GM12878 (cell line): ENCODE results near the gene ANKRD13A. TPM values are rescaled to one million over a fixed set of nuclear protein-coding genes. Genes with fewer than 3 reads are reported as not detected.
A peak's percentile ranks its signal among the peaks of the same experiment; 100 is the strongest.

ENCODE experiments used
- CBFB ChIP-seq: IDR thresholded peaks from 2 replicates; pipeline ENCODE4 v1.6.1; 2016; ENCODE audit warnings: antibody characterized with exemption, low read depth
- GABPA ChIP-seq: IDR thresholded peaks from 2 replicates; pipeline ENCODE4 v1.6.1; 2014; ENCODE audit warnings: antibody characterized with exemption, low read depth, mild to moderate bottlenecking, inconsistent platforms
- HCFC1 ChIP-seq: fragments of 150-350 bp; IDR thresholded peaks from 2 replicates; pipeline ENCODE4 v1.6.1; 2014; ENCODE audit warnings: low read length
- IKZF2 ChIP-seq, 2 experiments: fragments of 450-650 bp; IDR thresholded peaks; 2 replicates each; pipeline ENCODE4 v1.6.1; 2017; ENCODE audit warnings: mild to moderate bottlenecking in 2 of 2, moderate library complexity in 2 of 2
- MAX ChIP-seq: IDR thresholded peaks from 2 replicates; pipeline ENCODE4 v1.6.1; 2012; ENCODE audit warnings: low read depth, low read length, improper control_type of control experiment
- NBN ChIP-seq: fragments of 450-650 bp; IDR thresholded peaks from 2 replicates; pipeline ENCODE4 v1.6.1; 2016
- NR2F1 ChIP-seq: fragments of 450-650 bp; conservative IDR thresholded peaks from 2 replicates; pipeline ENCODE4 v1.6.1; 2017; ENCODE audit warnings: mild to moderate bottlenecking
- PAX8 ChIP-seq: fragments of 450-650 bp; IDR thresholded peaks from 2 replicates; pipeline ENCODE4 v1.6.1; 2017; ENCODE audit warnings: mild to moderate bottlenecking, moderate library complexity
- RAD21 ChIP-seq: IDR thresholded peaks from 2 replicates; pipeline ENCODE4 v1.6.1; 2011; ENCODE audit warnings: mild to moderate bottlenecking, low read depth, low read length, moderate library complexity; ENCODE audit not compliant: insufficient read depth
- RB1 ChIP-seq: fragments of 450-650 bp; formaldehyde crosslinking; IDR thresholded peaks from 2 replicates; pipeline ENCODE4 v1.6.1; 2017; ENCODE audit warnings: mild to moderate bottlenecking, borderline replicate concordance
- RFX5 ChIP-seq: IDR thresholded peaks from 2 replicates; pipeline ENCODE4 v1.6.1; 2011; ENCODE audit warnings: low read depth, low read length, improper control_type of control experiment
- SMAD5 ChIP-seq: IDR thresholded peaks from 2 replicates; pipeline ENCODE4 v1.6.1; 2016; ENCODE audit warnings: antibody characterized with exemption, low read depth
- SMARCA5 ChIP-seq: fragments of 450-650 bp; IDR thresholded peaks from 2 replicates; pipeline ENCODE4 v1.6.1; 2017; ENCODE audit warnings: mild to moderate bottlenecking
- STAT3 ChIP-seq: IDR thresholded peaks from 2 replicates; pipeline ENCODE4 v1.6.1; 2011; ENCODE audit warnings: low read depth, low read length, improper control_type of control experiment
- SUZ12 ChIP-seq: fragments of 200-600 bp; sonication (generic); IDR thresholded peaks from one replicate; pipeline ENCODE4 v1.6.1; 2018; ENCODE audit warnings: antibody characterized with exemption, mild to moderate bottlenecking; ENCODE audit not compliant: unreplicated experiment
- TCF12 ChIP-seq: IDR thresholded peaks from 2 replicates; pipeline ENCODE4 v1.6.1; 2011; ENCODE audit warnings: low read depth, mild to moderate bottlenecking, low read length
- WRNIP1 ChIP-seq: IDR thresholded peaks from 2 replicates; pipeline ENCODE4 v1.6.1; 2011; ENCODE audit warnings: low read depth, low read length, improper control_type of control experiment, borderline replicate concordance
- polyA plus RNA-seq, 11 experiments: library from polyadenylated mRNA; depleted of rRNA in 4 of 11; unstranded in 6 of 11; stranded (reverse) in 5 of 11; fragments of >200 nt; fragmentation: Nextera tagmentation in 4 of 11; fragmentation: Illumina TruSeq in 1 of 11; extraction: Ambion mirVana in 4 of 11; extraction: Trizol in 1 of 11; gene quantifications; 1 replicate in 1 of 11; 2 replicates in 10 of 11; pipeline versions ENCODE4 v1.2.1 to v1.2.3, GENCODE V29; 2011 to 2016; ENCODE audit warnings: inconsistent platforms in 2 of 11, missing spikeins in 2 of 11, low read depth in 1 of 11
- total RNA-seq, 4 experiments: library from RNA; depleted of rRNA in 3 of 4; stranded (reverse); fragments of >200 nt in 3 of 4; fragmentation: Illumina TruSeq in 1 of 4; extraction: Trizol in 1 of 4; gene quantifications; 2 replicates each; pipeline versions ENCODE4 v1.2.1 to v1.2.3, GENCODE V29; 2013 to 2021
- TF ChIP-seq, protein P1 (sequence below): fragments of 450-650 bp; IDR thresholded peaks from 2 replicates; pipeline ENCODE4 v1.6.1; 2017; ENCODE audit warnings: mild to moderate bottlenecking, moderate library complexity
- TF ChIP-seq, protein P2 (sequence below): fragments of 450-650 bp; formaldehyde crosslinking; IDR thresholded peaks from 2 replicates; pipeline ENCODE4 v1.4.0; 2022; ENCODE audit warnings: mild to moderate bottlenecking, moderate library complexity
- TF ChIP-seq, protein P3 (sequence below): fragments of 450-650 bp; IDR thresholded peaks from 2 replicates; pipeline ENCODE4 v1.6.1; 2017; ENCODE audit warnings: low read depth, mild to moderate bottlenecking, moderate library complexity

ANKRD13A gene
- total and polyA plus RNA-seq, 10 of the 15 experiments (the other 5 are each of a cell fraction or from before 2014, with no cell fraction given), result 10.2 to 93.4 (median 76.5) TPM

- peak; percentile 97 for TF ChIP-seq GABPA
- peak; percentile 84 for TF ChIP-seq HCFC1
- no peak for TF ChIP-seq PAX8
- TF ChIP-seq WRNIP1, result peak; percentile 96; the same call in 1 of the 2 replicates
- no peak for TF ChIP-seq SMARCA5
- TF ChIP-seq RAD21, result peak; percentile 32; the same call in 1 of the 2 replicates
- TF ChIP-seq IKZF2 (IDR thresholded peaks at IDR 0.05), result peak; percentile 51 to 76
- TF ChIP-seq SMAD5, result 0 out of 2 replicates have a peak, but pooled peaks have one; percentile 65
- TF ChIP-seq STAT3, result peak; percentile 88; the same call in 1 of the 2 replicates
- no peak; the same call in 1 of the 2 replicates for TF ChIP-seq TCF12
- TF ChIP-seq, protein P1, sequence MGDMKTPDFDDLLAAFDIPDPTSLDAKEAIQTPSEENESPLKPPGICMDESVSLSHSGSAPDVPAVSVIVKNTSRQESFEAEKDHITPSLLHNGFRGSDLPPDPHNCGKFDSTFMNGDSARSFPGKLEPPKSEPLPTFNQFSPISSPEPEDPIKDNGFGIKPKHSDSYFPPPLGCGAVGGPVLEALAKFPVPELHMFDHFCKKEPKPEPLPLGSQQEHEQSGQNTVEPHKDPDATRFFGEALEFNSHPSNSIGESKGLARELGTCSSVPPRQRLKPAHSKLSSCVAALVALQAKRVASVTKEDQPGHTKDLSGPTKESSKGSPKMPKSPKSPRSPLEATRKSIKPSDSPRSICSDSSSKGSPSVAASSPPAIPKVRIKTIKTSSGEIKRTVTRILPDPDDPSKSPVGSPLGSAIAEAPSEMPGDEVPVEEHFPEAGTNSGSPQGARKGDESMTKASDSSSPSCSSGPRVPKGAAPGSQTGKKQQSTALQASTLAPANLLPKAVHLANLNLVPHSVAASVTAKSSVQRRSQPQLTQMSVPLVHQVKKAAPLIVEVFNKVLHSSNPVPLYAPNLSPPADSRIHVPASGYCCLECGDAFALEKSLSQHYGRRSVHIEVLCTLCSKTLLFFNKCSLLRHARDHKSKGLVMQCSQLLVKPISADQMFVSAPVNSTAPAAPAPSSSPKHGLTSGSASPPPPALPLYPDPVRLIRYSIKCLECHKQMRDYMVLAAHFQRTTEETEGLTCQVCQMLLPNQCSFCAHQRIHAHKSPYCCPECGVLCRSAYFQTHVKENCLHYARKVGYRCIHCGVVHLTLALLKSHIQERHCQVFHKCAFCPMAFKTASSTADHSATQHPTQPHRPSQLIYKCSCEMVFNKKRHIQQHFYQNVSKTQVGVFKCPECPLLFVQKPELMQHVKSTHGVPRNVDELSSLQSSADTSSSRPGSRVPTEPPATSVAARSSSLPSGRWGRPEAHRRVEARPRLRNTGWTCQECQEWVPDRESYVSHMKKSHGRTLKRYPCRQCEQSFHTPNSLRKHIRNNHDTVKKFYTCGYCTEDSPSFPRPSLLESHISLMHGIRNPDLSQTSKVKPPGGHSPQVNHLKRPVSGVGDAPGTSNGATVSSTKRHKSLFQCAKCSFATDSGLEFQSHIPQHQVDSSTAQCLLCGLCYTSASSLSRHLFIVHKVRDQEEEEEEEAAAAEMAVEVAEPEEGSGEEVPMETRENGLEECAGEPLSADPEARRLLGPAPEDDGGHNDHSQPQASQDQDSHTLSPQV, result peak; percentile 31; the same call in 1 of the 2 replicates
- TF ChIP-seq, protein P2, sequence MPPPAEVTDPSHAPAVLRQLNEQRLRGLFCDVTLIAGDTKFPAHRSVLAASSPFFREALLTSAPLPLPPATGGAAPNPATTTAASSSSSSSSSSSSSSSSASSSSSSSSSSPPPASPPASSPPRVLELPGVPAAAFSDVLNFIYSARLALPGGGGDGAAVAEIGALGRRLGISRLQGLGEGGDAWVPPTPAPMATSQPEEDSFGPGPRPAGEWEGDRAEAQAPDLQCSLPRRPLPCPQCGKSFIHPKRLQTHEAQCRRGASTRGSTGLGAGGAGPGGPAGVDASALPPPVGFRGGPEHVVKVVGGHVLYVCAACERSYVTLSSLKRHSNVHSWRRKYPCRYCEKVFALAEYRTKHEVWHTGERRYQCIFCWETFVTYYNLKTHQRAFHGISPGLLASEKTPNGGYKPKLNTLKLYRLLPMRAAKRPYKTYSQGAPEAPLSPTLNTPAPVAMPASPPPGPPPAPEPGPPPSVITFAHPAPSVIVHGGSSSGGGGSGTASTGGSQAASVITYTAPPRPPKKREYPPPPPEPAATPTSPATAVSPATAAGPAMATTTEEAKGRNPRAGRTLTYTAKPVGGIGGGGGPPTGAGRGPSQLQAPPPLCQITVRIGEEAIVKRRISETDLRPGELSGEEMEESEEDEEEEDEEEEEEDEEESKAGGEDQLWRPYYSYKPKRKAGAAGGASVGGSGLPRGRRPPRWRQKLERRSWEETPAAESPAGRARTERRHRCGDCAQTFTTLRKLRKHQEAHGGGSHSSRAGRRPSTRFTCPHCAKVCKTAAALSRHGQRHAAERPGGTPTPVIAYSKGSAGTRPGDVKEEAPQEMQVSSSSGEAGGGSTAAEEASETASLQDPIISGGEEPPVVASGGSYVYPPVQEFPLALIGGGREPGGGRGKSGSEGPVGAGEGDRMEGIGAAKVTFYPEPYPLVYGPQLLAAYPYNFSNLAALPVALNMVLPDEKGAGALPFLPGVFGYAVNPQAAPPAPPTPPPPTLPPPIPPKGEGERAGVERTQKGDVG (CRISPR knock-in tag), result no peak
- peak; percentile 38; the same call in 1 of the 2 replicates for TF ChIP-seq RB1
- TF ChIP-seq, protein P3, sequence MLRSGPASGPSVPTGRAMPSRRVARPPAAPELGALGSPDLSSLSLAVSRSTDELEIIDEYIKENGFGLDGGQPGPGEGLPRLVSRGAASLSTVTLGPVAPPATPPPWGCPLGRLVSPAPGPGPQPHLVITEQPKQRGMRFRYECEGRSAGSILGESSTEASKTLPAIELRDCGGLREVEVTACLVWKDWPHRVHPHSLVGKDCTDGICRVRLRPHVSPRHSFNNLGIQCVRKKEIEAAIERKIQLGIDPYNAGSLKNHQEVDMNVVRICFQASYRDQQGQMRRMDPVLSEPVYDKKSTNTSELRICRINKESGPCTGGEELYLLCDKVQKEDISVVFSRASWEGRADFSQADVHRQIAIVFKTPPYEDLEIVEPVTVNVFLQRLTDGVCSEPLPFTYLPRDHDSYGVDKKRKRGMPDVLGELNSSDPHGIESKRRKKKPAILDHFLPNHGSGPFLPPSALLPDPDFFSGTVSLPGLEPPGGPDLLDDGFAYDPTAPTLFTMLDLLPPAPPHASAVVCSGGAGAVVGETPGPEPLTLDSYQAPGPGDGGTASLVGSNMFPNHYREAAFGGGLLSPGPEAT, result peak; percentile 79
- peak; percentile 96 for TF ChIP-seq NBN
- TF ChIP-seq NR2F1, result 0 out of 2 replicates have a peak, but pooled peaks have one; percentile 18
- no peak for TF ChIP-seq MAX
- TF ChIP-seq CBFB, result peak; percentile 66
- no peak for TF ChIP-seq SUZ12
- no peak for TF ChIP-seq RFX5
Measured at GRCh38 chr12:110048242-110049027, 49.2 kb downstream of the ANKRD13A start, which contains the start of gene C12orf76 (continued).
